ENCODE measurements around the gene FBXO21. TPM values are rescaled to one million over a fixed set of nuclear protein-coding genes. Genes with fewer than 3 reads are reported as not detected.

The FBXO21 gene
- polyA plus RNA-seq, 3 donors = 7.7 to 19.1 (median 17.2) TPM

DNA sequence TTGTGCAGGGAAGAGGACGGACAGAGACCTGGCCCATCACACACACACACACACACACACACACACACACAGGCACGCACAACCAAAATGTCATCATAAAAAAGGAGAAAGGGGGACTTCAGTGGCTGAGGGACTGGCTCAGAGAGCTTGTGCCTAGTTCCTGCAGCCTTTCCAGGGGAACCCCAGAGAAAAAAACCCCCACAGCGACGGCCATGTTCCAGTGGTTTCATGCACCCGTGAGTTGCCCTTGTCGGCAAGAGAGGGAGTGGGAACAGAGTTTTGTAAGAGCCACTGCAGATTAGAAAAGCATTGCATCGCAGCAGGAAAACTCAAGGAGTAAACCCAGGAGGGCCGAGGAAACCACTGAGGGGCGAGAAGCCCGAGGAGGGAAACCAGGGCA lies 24.5 kb upstream of the FBXO21 start:
- intact Hi-C loops (cut with micrococcal nuclease) = loop anchor here (5.0 kb wide), 1 partner anchor 623 kb away; no protein-coding TSS in a partner anchor
- Histone ChIP-seq H4K20me1 (ENCODE audit: insufficient read depth, low read length) (no peaks in the 10 kb centered on the region), H3K4me2 (replicated peaks; ENCODE audit: extremely low read depth, low read length, poor library complexity, severe bottlenecking) (no peak overlapping the region), H3K9ac (ENCODE audit: insufficient read depth, low read length, poor library complexity, severe bottlenecking) (no peak overlapping the region), H3K36me3 (replicated peaks in 1 of 2; ENCODE audit: control insufficient read depth in 1 of 2, insufficient read depth in 2 of 2, low read length in 2 of 2) (no peaks in the 10 kb centered on the region), H3K27ac (ENCODE audit: low read depth in 1 of 2, low read length in 2 of 2) (no peak overlapping the region), H3K79me2 (ENCODE audit: insufficient read depth, low read length) (no peaks in the 10 kb centered on the region), H3K4me1 (ENCODE audit: control insufficient read depth in 1 of 2, insufficient read depth in 2 of 2, low read length in 2 of 2) (no peaks in the 10 kb centered on the region), H2AFZ (ENCODE audit: insufficient read depth, low read depth, low read length, poor library complexity, severe bottlenecking) (no peak overlapping the region), H3K9me3 (replicated peaks in 1 of 2; ENCODE audit: control insufficient read depth in 1 of 2, insufficient read depth in 1 of 2, low read length in 2 of 2) (no peaks in the 10 kb centered on the region), H3K27me3 (ENCODE audit: control insufficient read depth in 2 of 2, insufficient read depth in 2 of 2, low read length in 2 of 2) (no peaks in the 10 kb centered on the region), H3K4me3 (replicated peaks in 1 of 3; ENCODE audit: low read depth in 2 of 3, low read length in 3 of 3) (no peak overlapping the region)
- Mint-ChIP-seq H3K4me1 (no peaks in the 10 kb centered on the region), H3K27me3 (ENCODE audit: low read depth in 3 of 3) (peaks cover 4 to 19% (median 17%) of the 10 kb centered on the region in 3 donors), H3K36me3 (no peaks in the 10 kb centered on the region), H3K9me3 (no peaks in the 10 kb centered on the region), H3K4me3 (no peak overlapping the region), H3K27ac (no peak overlapping the region)
- WGBS (ENCODE audit: insufficient coverage) = 78% methylated on average over 5 of the region's 10 CpGs
- no peak for DNase-seq
- TF ChIP-seq, protein P1, sequence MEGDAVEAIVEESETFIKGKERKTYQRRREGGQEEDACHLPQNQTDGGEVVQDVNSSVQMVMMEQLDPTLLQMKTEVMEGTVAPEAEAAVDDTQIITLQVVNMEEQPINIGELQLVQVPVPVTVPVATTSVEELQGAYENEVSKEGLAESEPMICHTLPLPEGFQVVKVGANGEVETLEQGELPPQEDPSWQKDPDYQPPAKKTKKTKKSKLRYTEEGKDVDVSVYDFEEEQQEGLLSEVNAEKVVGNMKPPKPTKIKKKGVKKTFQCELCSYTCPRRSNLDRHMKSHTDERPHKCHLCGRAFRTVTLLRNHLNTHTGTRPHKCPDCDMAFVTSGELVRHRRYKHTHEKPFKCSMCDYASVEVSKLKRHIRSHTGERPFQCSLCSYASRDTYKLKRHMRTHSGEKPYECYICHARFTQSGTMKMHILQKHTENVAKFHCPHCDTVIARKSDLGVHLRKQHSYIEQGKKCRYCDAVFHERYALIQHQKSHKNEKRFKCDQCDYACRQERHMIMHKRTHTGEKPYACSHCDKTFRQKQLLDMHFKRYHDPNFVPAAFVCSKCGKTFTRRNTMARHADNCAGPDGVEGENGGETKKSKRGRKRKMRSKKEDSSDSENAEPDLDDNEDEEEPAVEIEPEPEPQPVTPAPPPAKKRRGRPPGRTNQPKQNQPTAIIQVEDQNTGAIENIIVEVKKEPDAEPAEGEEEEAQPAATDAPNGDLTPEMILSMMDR (IDR thresholded peaks at IDR 0.05) = no peak

- Histone ChIP-seq H3K36me3 (replicated peaks in 1 of 2; ENCODE audit: control insufficient read depth in 1 of 2, insufficient read depth in 2 of 2, low read length in 2 of 2) (no peaks in the 10 kb centered on the region), H3K79me2 (ENCODE audit: insufficient read depth, low read length) (no peaks in the 10 kb centered on the region), H3K9me3 (replicated peaks in 1 of 2; ENCODE audit: control insufficient read depth in 1 of 2, insufficient read depth in 1 of 2, low read length in 2 of 2) (no peaks in the 10 kb centered on the region), H3K27me3 (ENCODE audit: control insufficient read depth in 2 of 2, insufficient read depth in 2 of 2, low read length in 2 of 2) (no peaks in the 10 kb centered on the region), H3K9ac (ENCODE audit: insufficient read depth, low read length, poor library complexity, severe bottlenecking) (no peak overlapping the region), H3K27ac (ENCODE audit: low read depth in 1 of 2, low read length in 2 of 2) (no peak overlapping the region), H3K4me3 (replicated peaks in 1 of 3; ENCODE audit: low read depth in 2 of 3, low read length in 3 of 3) (no peak overlapping the region), H4K20me1 (ENCODE audit: insufficient read depth, low read length) (no peaks in the 10 kb centered on the region), H3K4me1 (ENCODE audit: control insufficient read depth in 1 of 2, insufficient read depth in 2 of 2, low read length in 2 of 2) (no peaks in the 10 kb centered on the region), H2AFZ (ENCODE audit: insufficient read depth, low read depth, low read length, poor library complexity, severe bottlenecking) (no peak overlapping the region), H3K4me2 (replicated peaks; ENCODE audit: extremely low read depth, low read length, poor library complexity, severe bottlenecking) (no peak overlapping the region)
- Mint-ChIP-seq H3K27ac (no peak overlapping the region), H3K27me3 (ENCODE audit: low read depth in 3 of 3) (peaks cover 6 to 17% (median 10%) of the 10 kb centered on the region in 3 donors), H3K4me1 (no peaks in the 10 kb centered on the region), H3K4me3 (no peak overlapping the region), H3K36me3 (no peaks in the 10 kb centered on the region), H3K9me3 (no peaks in the 10 kb centered on the region)
- DNase-seq = no peak
- TF ChIP-seq, protein P1 (IDR thresholded peaks at IDR 0.05) = no peak
- intact Hi-C loops (cut with micrococcal nuclease) = loop anchor here (5.0 kb wide), 1 partner anchor 624 kb away; no protein-coding TSS in a partner anchor
- 44% methylated on average over 1 of the region's 2 CpGs for WGBS (ENCODE audit: insufficient coverage)
Measured at GRCh38 chr12:117213295-117213808, 23.1 kb upstream of the FBXO21 start.
